Stimulated activated CD8-positive, alpha-beta memory T cell treated with anti-CD3 and anti-CD28 coated beads, Interleukin-4, amount 100 ng/mL, for 48 hours (primary cell): ENCODE measurements around the gene AAMP.
"Not testable (repeated sequence)": the region's sequence is repeated elsewhere in the genome, so short reads cannot be mapped to it uniquely, and the experiment has no call there.

Experiments used
- DNase-seq: peaks from one replicate; pipeline ENCODE4 v3.0.0-alpha.2; 2020

The AAMP gene

DNA sequence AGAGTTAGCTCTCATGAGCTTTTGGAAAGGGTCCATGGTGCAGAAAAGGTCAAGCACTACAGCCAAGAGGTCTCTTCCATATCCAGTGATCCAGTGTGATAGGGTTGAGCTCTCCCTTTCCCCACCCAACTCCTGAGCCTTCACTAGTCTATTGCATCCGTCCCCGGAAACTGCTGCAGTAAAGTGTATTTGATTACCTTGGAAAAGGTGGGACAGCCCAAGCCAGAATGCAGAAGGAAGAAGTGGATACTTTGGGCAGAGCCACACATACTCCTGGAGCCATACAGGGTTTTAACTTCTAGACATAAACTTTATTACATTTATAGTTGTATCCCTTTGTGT lies 3.9 kb upstream of the AAMP start:
- DNase-seq: no peak

DNA sequence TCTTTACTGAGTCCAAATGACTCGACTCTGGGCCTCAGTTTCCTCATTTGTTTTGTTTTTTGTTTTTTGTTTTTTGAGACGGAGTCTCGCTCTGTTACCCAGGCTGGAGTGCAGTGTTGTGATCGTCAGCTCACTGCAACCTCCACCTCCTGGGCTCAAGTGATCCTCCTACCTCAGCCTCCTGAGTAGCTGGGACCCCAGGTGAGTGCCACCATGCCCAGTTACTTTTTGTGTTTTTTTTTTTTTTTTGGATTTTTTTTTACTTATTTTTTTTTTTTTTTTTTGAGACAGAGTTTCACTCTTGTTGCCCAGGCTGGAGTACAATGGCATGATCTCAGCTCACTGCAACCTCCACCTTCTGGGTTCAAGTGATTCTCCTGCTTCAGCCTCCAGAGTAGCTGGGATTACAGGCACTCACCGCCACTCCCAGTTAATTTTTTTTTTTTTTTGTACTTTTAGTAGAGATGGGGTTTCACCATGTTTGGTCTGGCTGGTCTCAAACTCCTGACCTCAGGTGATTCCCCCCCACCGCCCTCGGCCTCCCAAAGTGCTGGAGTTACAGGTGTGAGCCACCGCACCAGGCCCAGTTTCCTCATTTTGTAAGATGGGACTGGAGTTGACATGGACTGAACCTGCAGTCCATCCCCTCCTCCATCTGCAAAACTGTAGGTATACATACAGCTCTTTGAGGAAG lies 3.4 kb upstream of the AAMP start:
- DNase-seq: not testable (repeated sequence)

DNA sequence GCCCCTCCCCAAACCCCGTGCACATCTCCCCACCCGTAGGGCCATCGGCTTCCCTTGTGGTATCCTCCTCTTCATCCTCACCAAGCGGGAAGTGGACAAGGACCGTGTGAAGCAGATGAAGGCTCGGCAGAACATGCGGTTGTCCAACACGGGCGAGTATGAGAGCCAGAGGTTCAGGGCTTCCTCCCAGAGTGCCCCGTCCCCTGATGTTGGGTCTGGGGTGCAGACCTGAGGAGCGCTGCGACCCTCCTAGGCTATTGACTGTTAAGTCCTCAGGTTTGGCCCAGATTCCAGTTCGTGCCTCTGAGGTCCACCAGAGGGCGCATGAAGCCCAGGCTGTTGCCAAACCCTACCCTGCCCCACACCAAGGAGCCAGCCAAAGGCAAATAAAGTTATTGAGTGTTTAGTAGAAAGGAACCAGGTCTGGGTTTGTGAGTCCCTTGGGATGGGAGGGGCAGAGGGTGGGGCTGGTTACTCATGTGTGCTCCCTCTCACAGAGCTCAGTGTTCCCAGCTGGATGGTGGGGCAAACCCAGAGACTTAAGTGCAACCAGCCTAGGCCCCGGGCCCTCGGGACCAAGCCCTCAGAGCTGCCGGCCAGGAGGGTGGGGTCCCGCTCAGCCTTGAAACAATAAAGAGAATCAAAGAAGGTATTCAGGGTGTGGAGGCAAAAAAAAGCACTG lies 2.7 kb upstream of the AAMP start:
- peak; percentile 84 for DNase-seq

DNA sequence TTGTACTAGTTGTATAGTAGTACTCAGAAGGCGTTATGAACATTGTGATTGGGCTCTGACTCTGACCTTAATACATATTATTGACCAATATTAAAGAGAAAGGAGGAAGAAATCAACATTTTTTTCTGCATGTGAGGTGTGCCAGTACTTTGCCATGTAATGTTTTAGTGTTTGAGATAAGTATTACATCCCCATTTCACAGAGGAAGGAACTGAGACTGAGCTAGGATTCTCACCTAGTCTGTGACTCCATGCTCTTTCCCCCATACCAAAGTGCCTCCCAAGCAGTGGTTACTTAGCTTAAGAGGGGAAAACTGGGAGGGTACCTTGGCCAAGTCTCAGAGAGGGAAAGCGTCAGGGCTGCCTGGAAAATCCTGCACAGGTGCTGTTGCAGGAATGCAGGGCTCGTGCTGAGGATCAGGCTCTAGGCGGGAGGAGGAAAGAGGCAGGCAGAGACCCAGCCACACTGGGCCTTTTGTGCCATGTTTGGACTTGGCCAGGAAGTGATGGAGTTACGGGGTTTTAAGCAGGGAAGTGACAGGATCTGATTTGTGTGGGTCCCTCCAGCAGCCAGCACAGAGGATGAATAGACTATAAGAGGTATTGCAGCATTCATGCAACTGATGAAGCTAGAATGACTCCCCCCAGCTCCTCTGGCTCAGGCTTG lies 2.1 kb upstream of the AAMP start:
- DNase-seq: no peak

DNA sequence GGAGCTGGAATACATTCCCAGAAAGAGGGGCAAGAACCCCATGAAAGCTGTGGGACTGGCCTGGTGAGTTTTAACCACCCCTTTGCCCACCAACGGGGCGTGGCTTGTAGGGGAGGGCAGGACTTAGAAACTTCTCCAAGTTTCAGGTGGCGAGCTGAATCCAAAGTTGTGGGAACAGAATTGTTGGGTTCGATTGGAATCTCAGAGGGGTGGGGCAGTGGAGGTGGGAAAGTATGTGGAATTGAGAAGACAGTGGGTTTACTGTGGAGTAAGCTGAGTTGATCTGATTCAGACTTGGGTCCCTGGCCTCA lies 1.5 kb upstream of the AAMP start:
- no peak for DNase-seq

DNA sequence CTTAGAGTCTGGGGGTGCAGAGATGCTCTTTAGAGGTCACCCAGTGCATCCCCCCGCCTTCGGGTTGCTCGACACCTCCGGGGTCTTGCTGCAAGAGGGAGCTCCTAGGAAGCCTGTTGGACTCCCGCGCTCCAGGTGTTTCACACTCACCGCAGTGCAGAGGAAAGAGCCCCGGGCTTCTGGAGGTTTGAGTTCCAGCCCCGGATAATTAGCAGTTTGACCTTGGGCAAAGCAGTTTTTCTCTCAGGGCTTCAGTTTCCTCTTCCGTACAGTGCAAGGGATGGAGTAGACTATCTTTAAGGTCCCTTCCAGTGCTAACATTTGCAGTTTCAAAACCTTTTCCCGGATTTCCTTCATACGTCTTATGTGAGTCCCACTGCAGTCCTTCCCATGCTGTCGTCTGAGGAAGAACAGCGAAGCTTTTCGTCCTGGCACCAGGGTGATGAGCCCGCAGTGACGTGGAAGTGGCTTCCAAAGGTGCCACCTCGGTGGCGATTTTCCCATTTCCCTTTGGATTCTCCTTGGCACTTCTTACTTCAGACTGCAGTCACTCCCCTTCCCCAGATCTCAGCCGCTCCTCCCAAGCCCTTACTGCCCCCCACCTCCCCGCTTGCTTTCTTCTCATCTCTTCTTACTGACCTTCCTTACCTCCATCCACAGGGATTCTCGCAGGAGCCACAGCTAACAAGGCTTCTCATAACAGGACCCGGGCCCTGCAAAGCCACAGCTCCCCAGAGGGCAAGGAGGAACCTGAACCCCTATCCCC lies 967 bp upstream of the AAMP start:
- no peak for DNase-seq

DNA sequence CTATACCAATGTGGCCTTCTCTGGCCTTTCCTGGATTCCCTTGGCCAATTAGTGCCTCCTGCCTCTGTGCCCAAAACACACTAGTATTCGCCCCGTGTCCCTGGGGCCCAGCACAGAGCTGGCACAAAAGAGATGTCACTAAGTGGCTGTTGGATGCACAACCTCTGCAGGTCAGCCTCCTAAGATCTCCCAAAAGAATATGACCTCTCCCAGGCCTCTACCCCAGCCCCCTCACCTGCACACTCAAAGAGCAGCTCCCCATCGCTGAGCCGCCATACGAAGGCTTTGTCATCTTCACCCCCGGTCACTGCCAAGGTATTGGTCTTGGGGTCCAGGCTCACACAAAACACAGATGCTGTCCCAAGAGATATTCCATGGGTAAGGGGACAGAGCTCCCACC lies 2.7 kb downstream of the AAMP start:
- DNase-seq: no peak

DNA sequence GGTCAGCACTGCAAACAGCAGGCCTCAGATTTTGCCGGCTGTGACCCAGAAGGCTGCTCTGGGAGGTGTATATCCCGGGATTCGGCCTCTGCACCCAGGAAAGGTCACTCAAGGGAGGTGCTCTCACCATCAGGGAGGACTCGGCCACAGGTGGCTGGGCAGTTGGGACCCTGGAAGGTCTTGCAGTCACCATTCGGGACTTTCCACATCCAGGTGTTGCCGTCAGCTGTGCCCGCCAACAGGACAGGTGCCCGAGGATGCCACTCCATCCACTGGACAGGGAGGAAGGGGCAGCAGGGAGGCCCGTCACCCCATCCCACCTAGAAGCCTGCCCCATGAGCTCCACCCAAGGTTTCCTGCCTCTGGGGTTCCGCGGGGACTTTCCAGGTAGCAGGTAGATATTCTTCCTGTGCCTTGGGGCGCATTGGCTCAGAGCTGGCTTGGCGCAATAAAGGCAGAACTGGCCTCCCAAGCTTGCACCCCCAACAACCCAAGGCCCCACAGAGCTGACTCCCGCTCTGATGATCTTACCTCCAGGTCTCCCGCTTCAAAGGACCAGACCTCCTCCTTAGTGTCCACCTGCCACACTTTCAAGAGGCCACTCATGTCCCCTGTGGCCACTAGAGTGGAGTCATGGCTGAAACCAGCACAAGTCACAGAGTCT lies 3.5 kb downstream of the AAMP start:
- DNase-seq: no peak

DNA sequence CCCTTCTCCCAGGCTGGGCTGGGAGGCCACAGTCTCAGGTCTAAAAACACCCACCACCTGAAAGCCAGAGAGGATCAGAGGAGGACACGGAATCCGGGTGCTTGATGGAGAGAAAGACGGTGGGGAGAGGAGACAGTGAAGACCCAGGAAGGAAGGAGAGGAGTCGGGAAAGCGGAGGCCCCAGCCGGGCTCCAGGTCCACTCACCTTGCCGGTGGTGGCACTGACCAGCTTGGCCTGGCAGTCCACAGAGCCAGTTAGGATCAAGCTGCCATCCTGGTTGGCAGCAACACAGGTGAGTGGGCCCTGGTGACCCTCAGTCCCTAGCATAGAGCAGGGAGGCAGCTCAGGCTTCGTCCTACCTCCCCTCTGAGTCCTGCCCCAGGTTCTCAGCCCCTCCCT lies 4.3 kb downstream of the AAMP start:
- DNase-seq: no peak

DNA sequence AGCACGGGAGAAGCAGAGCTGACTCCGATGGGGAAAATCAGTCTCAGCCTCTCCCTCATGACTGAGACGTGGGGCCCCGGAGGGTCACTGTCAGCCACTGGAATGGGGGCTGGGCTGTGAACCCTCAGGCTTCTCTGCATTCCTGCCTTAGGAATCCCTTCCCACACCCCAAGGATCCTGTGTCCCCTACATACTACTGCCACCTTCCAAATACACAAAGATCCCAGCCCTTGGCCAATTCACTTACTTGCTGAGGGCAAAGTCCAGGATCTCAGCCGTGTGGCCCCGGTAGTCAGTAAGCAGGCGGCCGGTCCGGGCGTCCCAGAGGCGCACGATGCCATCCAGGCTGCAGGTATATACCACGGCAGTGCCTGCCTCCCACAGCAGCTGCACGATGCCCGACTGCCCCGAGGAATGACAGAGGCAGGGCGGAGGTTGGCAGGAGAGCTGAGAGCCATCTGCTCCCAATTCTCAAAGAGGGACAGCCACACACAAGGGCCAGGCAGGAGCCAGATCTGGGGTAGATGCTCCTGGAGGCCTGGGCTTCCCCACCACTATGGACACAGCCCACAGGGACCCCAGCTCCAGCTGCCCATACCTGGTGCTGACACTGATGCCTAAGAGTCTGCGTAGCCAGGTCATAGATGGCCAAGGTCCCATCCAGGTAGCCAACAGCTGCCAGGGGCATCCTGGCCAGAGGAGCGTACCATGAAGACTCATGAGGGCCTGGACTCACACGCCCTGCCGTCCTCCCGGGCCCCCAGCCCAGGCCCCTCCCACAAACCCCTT lies 5.0 kb downstream of the AAMP start:
- no peak for DNase-seq

DNA sequence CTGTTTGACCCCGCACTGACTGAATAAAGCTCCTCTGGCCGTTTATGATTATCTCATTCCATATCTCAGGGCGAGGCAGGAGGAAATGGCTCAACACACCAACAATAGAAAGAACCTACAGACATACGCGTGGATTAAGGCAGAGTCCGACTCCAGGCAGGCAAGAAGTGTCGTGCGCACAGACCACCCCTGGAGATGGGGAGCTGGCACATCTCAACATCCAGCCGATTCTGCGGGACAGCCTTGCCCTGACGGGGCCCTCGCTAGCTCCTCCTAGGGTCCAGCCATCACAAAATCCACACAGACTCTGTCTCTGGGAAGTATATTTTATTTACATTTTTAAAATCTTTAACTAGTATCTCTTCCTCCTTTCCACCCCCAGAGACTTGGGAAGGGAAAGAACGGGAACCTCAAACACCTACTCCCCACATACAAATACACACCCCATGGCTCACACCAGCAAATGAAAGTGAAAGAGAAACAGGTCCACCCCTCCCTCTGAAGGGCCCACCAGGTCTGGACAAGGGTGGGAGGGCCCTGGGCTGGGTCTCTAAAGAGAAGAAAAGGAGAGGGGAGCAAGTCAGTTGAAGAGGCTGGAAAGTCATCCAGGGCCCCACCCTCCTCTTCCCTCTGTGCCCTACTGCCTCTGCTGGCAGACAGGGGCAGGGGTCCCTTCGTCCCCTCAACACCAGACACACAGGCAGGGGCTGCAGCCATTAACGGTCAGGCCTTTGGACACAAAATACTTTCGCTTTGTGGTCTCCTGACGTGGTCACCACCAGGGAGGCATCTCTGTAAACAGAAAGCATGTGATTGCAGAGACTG lies 5.9 kb downstream of the AAMP start:
- no peak for DNase-seq

DNA sequence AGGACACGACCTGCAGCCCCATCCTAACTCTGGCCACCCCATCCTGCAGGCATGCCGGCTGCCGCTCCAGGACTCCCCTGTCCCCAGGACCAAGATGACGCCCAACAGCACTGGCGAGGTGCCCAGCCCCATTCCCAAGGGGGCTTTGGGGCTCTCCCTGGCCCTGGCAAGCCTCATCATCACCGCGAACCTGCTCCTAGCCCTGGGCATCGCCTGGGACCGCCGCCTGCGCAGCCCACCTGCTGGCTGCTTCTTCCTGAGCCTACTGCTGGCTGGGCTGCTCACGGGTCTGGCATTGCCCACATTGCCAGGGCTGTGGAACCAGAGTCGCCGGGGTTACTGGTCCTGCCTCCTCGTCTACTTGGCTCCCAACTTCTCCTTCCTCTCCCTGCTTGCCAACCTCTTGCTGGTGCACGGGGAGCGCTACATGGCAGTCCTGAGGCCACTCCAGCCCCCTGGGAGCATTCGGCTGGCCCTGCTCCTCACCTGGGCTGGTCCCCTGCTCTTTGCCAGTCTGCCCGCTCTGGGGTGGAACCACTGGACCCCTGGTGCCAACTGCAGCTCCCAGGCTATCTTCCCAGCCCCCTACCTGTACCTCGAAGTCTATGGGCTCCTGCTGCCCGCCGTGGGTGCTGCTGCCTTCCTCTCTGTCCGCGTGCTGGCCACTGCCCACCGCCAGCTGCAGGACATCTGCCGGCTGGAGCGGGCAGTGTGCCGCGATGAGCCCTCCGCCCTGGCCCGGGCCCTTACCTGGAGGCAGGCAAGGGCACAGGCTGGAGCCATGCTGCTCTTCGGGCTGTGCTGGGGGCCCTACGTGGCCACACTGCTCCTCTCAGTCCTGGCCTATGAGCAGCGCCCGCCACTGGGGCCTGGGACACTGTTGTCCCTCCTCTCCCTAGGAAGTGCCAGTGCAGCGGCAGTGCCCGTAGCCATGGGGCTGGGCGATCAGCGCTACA lies 7.0 kb downstream of the AAMP start:
- no peak for DNase-seq

DNA sequence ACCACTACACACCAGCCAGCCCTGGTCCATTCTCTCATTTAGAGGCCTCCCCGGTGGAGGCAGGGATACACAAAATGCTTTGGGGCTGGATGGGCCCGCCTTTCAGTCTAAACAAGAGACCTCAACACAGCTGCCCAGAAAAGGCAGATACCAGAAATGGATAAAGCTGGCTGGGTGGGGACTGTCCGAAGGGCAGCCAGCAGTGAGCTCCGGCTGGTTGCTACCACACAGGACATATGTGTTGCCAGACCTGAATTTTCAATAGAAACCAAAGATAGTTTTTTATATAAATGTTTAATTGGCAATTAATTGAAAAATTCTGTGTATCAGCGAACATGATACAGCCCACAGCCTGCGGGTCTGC lies 7.7 kb downstream of the AAMP start:
- DNase-seq: no peak

DNA sequence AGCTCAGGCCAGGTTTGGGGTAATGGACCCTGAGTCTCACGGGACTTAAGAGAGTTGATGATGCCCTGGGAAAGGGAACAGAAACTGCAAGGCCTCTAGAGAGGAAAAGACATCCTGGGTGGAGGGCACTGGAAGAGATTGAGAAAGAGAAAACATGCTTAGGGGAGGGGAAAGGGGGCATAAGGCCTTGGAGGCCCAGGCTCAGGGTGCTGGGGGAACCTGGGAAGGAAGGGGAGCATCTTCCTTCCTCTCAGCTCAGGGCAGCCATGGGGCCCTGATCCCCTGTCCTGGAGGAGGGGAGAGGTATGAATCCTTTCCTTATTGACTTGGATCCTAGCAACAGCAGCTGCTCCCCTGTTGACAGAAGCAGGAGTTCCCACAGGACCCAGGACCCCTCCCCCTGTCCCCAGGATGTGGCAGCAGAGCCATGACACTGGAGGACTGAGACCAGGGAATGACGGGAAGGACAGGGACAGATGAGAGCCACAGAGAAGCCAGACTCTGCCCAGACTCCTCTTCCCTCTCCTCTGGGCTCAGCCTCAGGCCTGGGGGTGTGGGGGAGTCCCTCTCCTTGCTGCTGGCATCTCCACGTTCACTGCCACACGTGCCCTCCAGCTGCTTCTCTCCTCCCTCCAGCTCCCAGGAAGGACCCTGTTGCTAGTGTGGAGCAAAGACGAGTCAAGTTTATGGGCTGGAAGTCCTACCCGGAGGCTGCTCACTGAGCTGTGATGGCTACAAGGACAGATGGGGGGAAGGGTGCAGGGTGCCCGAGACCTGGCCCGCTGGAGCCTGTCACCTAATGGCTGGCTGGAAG lies 8.3 kb downstream of the AAMP start:
- no peak for DNase-seq

DNA sequence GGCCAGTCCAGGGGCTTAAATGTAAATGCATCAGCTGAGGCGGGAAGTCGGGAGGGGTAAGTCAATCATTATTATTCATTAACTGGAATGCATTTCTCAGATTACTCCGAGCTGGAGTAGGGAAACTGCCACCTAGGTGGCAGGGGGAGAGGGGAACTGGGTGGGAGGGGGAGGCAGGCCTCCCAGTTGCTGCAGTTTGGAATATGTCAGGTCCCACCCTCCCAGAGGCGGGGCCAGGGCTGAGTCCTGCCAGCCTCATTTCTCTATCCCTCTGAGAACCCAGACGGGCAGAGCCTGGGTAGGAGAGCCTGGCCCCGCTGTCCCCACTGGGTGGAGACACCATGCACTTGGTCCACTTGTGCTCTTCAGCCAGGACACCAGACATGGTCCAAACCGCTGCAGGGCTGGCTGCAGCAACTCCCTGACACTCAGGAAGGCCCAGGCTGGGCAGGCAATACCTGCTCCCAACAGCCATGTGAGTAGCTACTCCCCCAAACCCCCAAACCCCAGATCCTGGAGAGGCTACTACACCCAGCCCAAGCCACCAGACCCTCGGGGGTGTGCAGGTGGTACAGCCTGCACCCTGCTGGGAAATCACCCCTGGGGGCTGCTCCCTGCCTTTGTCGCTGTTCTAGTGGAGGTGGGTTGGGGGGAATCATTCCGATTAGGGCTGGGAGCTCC lies 9.1 kb downstream of the AAMP start, which contains the start of gene GPBAR1:
Gene GPBAR1 (plus strand): TSS at position 274 of the 681 bp plus-strand sequence. CDS start 1,710 bp downstream, outside the sequence.
- no peak for DNase-seq

DNA sequence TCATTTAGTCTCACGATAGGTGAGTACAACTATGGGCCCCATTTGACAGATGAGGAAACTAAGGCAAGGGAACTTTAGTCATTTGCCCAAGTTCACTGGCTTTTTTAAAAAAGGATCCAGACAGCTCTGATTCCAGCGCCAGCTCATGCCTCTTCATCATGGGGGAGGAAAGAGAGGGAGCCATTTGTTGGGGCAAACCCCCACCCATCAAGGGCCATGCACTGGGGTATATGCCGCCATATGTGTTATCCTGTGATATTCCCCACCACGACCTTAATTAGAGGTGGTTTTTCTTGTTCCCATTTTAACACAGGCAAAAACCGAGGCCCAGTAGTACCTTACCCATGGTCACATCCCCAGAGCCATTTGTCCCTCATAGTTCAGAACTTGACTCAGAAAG lies 9.8 kb downstream of the AAMP start:
- DNase-seq: no peak

DNA sequence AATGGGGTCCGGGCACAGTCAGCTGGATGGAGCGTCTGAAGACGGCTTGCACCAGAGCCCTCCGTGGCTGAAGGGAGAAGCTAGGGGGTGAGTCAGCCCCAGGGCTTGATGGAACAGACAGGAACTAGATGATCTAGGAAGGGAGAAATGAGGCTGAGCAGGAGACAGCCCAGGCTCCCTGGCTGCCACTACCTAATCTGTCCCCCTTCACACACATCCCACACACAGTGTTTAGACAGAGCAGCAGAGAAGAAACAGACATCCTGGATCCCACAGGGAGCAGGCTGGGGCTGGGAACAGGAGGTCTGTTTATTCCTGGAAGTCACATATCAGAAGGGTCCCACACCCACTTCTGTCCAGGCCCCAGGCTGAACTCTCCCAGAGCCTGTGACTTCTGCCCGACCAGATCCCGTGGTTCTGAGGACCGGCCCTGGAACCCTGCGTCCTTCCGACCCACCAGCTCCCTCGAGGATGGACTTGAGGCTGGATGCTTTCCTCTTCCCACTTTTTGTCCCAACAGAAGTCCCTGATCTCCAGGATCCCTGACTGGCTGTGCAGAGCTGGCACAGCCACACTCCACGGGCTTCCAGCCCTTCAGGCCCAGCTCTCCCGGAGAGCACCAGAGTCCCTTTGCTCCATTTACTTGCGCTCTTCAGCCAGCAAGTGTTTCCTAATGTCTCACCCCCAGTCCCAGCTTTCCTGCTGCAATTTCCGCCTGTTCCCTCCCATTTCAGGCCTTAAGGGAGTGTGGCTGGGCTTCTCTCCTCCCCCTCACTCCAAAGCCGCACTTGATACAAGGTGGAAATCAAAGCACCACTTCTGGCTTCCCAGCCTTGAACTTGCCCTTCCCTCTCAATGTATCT lies 10.6 kb downstream of the AAMP start:
- no peak for DNase-seq
